Caki2 (cell line): ENCODE data around the gene ANAPC10. TPM values are rescaled to one million over a fixed set of nuclear protein-coding genes. Genes with fewer than 3 reads are reported as not detected.

Experiments
- DNase-seq: peaks from one replicate; pipeline ENCODE4 v3.0.0-alpha.2; 2015; ENCODE audit warnings: low read depth
- in situ Hi-C: cut with HindIII; loops from 2 replicates; pipeline ENCODE4 v1.10.0; 2016; ENCODE audit warnings: low sequenced_read_pairs, low pct_unique_long_range_greater_than_20kb, mixed read lengths
- total RNA-seq: library from RNA; depleted of rRNA; stranded (reverse); fragments of >200 nt; shearing (Covaris generic); gene quantifications from 2 replicates; pipeline ENCODE4 v1.2.3, GENCODE V29; 2014; ENCODE audit warnings: low replicate concordance; rRNA removed

Gene ANAPC10
- total RNA-seq, 1 experiment from 2014 or later, result 47.4 TPM

DNA sequence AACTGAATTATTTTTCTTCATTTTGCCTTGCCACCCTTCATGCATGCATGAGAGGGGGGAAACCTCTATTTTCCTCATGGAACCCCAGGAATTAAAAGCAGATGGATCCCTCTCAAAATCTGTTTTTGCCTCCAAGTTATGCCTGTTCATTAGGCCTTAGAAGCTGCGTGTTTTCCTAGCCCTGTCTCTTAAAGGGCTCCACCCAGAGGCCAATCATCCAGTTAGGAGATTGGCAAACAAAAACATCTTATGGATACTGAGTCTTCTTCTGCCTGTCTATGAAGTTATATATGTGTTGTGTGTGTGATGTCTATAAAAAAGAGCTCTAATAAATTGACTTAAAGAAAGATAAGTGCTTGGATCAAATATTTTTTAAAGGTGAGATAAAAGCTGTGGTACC is 142.9 kb downstream of the ANAPC10 start:
- in situ Hi-C loops, result no loop called here
- DNase-seq, result no peak

GRCh38 chr4:144954230-144954629 is 143.8 kb downstream of the ANAPC10 start:
- DNase-seq, result no peak

GRCh38 chr4:144948421-144948820 is 149.6 kb downstream of the ANAPC10 start:
- no peak for DNase-seq
- in situ Hi-C loops, result no loop called here

More at GRCh38 chr4:144954230-144954629, 143.8 kb downstream of the ANAPC10 start:
- in situ Hi-C loops, result no loop called here

GRCh38 chr4:144948009-144948408 is 150.0 kb downstream of the ANAPC10 start:
- DNase-seq, result no peak
- in situ Hi-C loops, result no loop called here

Other genes with a start within 250 kb of the ANAPC10 start
- 86.4 and 96.5 TPM in 2 replicates for gene ABCE1, start 115 bp upstream of the ANAPC10 start, total RNA-seq
- 9.4 and 20.9 TPM in 2 replicates for gene OTUD4, start 82.4 kb upstream of the ANAPC10 start, total RNA-seq